Measurements from ENCODE around the gene PSMD8. TPM values are rescaled to one million over a fixed set of nuclear protein-coding genes. Genes with fewer than 3 reads are reported as not detected.
"Not testable (repeated sequence)": the region's sequence is repeated elsewhere in the genome, so short reads cannot be mapped to it uniquely, and the experiment has no call there.

The PSMD8 gene
- total RNA-seq, 2 donors from 2014 or later = 49.4 to 68.7 TPM

DNA sequence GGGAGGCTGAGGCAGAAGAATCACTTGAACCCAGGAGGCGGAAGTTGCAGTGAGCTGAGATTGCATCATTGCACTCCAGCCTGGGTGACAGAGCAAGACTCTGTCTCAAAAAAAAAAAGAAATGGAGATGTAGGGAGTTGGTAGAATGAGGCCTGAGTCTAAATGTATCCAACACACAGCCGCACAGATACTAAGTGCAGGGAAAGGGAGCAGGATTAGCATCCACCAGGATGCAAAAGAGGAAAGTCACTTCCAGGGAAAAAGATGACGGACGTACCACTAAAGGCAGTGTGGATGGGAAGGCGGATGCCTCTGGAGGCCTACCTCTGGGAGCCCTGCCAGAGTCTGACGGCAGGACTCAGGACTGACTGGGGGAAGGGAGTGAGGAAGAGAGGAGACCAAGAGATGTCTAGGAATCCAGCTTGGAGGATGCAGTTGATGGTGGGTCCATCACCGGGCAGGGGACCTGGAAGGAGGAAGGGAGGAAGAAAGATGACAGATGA, 35.3 kb downstream of the PSMD8 start:
- H3K4me1 ChIP-seq = peaks cover 1% of the 10 kb centered on the region
- no peak for DNase-seq
- ATAC-seq = no peak
- H3K4me3 ChIP-seq = no peak overlapping the region
- WGBS, 2 donors = 43 to 50% methylated on average over 7 of the region's 7 CpGs
- H3K27ac ChIP-seq = no peak overlapping the region
- TF ChIP-seq POLR2A (IDR thresholded peaks at IDR 0.05) = no peak
- TF ChIP-seq, protein P1, sequence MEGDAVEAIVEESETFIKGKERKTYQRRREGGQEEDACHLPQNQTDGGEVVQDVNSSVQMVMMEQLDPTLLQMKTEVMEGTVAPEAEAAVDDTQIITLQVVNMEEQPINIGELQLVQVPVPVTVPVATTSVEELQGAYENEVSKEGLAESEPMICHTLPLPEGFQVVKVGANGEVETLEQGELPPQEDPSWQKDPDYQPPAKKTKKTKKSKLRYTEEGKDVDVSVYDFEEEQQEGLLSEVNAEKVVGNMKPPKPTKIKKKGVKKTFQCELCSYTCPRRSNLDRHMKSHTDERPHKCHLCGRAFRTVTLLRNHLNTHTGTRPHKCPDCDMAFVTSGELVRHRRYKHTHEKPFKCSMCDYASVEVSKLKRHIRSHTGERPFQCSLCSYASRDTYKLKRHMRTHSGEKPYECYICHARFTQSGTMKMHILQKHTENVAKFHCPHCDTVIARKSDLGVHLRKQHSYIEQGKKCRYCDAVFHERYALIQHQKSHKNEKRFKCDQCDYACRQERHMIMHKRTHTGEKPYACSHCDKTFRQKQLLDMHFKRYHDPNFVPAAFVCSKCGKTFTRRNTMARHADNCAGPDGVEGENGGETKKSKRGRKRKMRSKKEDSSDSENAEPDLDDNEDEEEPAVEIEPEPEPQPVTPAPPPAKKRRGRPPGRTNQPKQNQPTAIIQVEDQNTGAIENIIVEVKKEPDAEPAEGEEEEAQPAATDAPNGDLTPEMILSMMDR (IDR thresholded peaks at IDR 0.05) = no peak
- H3K9me3 ChIP-seq = no peaks in the 10 kb centered on the region
- H3K27me3 ChIP-seq = no peaks in the 10 kb centered on the region
- intact Hi-C loops (cut with DNase I) = loop anchor here (10.0 kb wide), 1 partner anchor 515 kb away; no protein-coding TSS in a partner anchor
- H3K36me3 ChIP-seq (replicated peaks in 1 of 2; ENCODE audit: insufficient read depth in 1 of 2, low read depth in 2 of 2) = no peaks in the 10 kb centered on the region

DNA sequence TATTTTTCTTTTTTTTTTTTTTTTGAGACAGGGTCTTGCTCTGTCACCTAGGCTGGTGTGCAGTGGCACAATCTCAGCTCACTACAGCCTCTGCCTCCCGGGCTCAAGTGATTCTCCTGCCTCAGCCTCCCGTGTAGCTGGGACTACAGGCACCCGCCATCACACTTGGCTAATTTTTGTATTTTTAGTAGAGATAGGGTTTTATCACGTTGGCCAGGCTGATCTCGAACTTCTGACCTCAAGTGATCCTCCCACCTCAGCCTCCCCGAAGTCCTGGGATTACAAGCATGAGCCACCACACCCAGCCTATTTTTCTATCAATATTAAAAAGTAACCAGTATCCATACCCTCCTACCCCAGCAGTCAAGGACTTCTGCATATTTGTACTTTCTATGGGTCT, 36.0 kb downstream of the PSMD8 start:
- ATAC-seq; H3K36me3 ChIP-seq (replicated peaks in 1 of 2; ENCODE audit: insufficient read depth in 1 of 2, low read depth in 2 of 2); H3K9me3 ChIP-seq; DNase-seq; H3K4me1 ChIP-seq; H3K27me3 ChIP-seq; H3K27ac ChIP-seq; H3K4me3 ChIP-seq; intact Hi-C loops (cut with DNase I): not testable (repeated sequence)
- WGBS, 2 donors = 63 to 69% methylated on average over 5 to 6 of the region's 6 CpGs

DNA sequence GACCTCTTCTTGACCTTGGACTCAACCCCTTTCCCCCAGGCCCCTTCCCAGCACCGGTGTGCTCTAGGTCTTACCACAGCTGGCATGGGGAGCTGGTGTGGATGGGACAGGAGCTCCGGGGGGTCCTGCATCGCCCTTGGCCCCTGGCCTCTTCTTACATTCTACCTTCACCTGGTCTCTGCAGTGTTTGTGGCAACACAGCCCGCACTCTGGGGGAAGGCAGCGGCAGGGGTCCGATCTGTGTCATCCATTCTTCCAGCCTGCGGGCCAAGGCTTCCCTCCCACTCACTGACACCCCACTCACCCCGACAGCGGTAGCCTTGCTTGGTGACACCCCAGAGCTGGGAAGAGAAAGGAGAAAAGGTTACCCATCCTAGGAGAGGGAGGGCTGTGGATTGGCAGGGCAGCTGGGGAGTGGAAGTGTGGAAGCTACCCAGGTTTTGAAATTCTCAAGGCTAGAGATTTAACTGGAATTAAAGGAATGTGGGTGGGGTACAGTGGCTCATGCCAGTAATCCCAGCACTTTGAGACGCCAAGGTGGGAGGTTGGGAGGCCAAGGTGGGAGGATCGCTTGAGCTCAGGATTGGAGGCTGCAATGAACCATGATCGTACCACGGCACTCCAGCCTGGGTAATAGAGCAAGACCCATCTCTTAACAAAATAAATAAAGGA, 36.8 kb downstream of the PSMD8 start:
- no peak for DNase-seq
- H3K4me1 ChIP-seq = no peaks in the 10 kb centered on the region
- intact Hi-C loops (cut with DNase I) = no loop called here
- no peak for ATAC-seq
- H3K27ac ChIP-seq = no peak overlapping the region
- H3K4me3 ChIP-seq = no peak overlapping the region
- WGBS, 2 donors = 77 to 83% methylated on average over 9 to 13 of the region's 13 CpGs
- TF ChIP-seq, protein P1 (IDR thresholded peaks at IDR 0.05) = no peak
- no peak for TF ChIP-seq POLR2A (IDR thresholded peaks at IDR 0.05)
- no peaks in the 10 kb centered on the region for H3K9me3 ChIP-seq
- no peaks in the 10 kb centered on the region for H3K36me3 ChIP-seq (replicated peaks in 1 of 2; ENCODE audit: insufficient read depth in 1 of 2, low read depth in 2 of 2)
- H3K27me3 ChIP-seq = no peaks in the 10 kb centered on the region

DNA sequence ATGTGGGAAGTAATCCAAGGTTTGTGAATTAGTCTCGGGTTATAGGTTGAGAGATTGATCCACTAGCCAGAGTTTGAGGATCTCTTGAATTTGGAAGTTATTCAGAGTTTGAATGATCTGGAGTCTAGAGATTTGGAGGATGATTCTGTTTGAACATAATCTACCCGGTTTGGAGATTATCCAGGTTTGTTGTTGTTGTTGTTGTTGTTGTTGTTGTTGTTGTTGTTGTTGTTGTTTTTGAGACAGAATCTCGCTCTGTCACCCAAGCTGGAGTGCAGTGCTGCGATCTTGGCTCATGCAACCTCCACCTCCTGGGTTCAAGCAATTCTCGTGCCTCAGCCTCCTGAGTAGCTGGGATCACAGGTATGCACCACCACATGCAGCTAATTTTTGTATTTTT, 37.5 kb downstream of the PSMD8 start:
- H3K27me3 ChIP-seq; intact Hi-C loops (cut with DNase I); H3K4me1 ChIP-seq; ATAC-seq; H3K9me3 ChIP-seq; H3K4me3 ChIP-seq; H3K36me3 ChIP-seq (replicated peaks in 1 of 2; ENCODE audit: insufficient read depth in 1 of 2, low read depth in 2 of 2); DNase-seq; H3K27ac ChIP-seq: not testable (repeated sequence)
- 64 to 66% methylated on average over 5 of the region's 5 CpGs for WGBS, 2 donors

DNA sequence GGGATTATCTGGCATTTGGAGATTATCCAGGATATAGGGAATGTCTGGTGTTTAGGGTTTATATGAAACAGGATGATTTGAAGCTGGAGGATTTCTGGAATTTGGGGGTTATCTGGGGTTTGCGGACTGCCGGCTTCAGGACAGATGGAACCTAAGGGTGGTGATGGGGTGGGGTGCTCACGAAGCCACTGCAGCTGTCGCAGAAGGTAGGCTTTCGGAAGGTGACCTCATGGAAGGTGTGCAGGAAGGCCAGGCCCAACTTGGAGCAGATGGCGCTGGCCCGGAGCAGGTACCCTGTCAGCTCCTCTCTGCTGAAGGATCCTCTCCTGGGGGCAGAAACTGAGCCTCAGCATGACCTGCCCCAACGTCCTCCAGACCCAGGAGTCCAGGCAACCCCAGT, 38.1 kb downstream of the PSMD8 start:
- H3K4me3 ChIP-seq = no peak overlapping the region
- H3K4me1 ChIP-seq = peaks cover under 1% of the 10 kb centered on the region
- TF ChIP-seq, protein P1 (IDR thresholded peaks at IDR 0.05) = no peak
- TF ChIP-seq POLR2A (IDR thresholded peaks at IDR 0.05) = no peak
- ATAC-seq = no peak
- intact Hi-C loops (cut with DNase I) = no loop called here
- peaks cover 0 to 3% of the 10 kb centered on the region in 2 donors for H3K27me3 ChIP-seq
- DNase-seq = no peak
- no peaks in the 10 kb centered on the region for H3K9me3 ChIP-seq
- no peak overlapping the region for H3K27ac ChIP-seq
- WGBS, 2 donors = 87 to 91% methylated on average over 5 to 8 of the region's 8 CpGs
- H3K36me3 ChIP-seq (replicated peaks in 1 of 2; ENCODE audit: insufficient read depth in 1 of 2, low read depth in 2 of 2) = no peaks in the 10 kb centered on the region

DNA sequence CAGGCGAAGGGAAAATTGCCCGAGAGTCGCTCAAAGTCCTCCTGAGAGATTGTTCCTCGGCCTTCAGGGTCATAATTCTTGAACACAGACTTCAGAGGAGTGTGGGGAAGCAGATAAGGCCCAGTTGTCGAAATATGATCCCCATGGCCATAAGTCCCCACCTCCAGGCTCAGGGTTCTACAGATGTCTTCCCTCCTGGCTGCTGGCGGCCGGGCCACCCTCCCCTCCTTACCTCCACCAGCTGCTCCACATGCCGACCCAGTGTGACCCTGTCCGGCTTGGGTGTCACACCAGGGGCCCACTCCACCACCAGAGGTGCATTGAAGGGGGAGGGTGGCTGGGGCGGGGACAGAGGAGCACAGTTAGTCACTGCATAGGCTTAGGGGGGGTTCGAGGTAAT, 38.6 kb downstream of the PSMD8 start:
- no peak for DNase-seq
- intact Hi-C loops (cut with DNase I) = no loop called here

More for the DNA sequence above, 38.6 kb downstream of the PSMD8 start:
- Histone ChIP-seq H3K4me3 (no peak overlapping the region), H3K27ac (no peak overlapping the region), H3K9me3 (no peaks in the 10 kb centered on the region), H3K4me1 (peaks cover 6% of the 10 kb centered on the region), H3K27me3 (peaks cover 0 to 7% of the 10 kb centered on the region in 2 donors), H3K36me3 (replicated peaks in 1 of 2; ENCODE audit: insufficient read depth in 1 of 2, low read depth in 2 of 2) (no peaks in the 10 kb centered on the region)
- no peak for ATAC-seq
- TF ChIP-seq, protein P1 (IDR thresholded peaks at IDR 0.05) = no peak
- no peak for TF ChIP-seq POLR2A (IDR thresholded peaks at IDR 0.05)
- WGBS, 2 donors = 60 to 75% methylated on average over 8 to 11 of the region's 11 CpGs

Measured in body of pancreas (tissue), 4 donors.